ENCODE measurements around the gene NIPAL3.
A peak's percentile ranks its signal among the peaks of the same experiment; 100 is the strongest.

Gene NIPAL3

GRCh38 chr1:24426744-24427544, 11.3 kb downstream of the NIPAL3 start:
- no peaks in the 10 kb centered on the region for H3K4me1 Mint-ChIP-seq
- H3K36me3 Mint-ChIP-seq (ENCODE audit: low read depth), result peaks cover 10% of the 10 kb centered on the region

GRCh38 chr1:24427545-24427862, 11.9 kb downstream of the NIPAL3 start:
- Mint-ChIP-seq H3K27ac (no peak overlapping the region), H3K4me3 (no peak overlapping the region), H3K9me3 (no peaks in the 10 kb centered on the region), H3K27me3 (ENCODE audit: low read depth) (peaks cover 8% of the 10 kb centered on the region), H3K36me3 (ENCODE audit: low read depth) (peaks cover 8% of the 10 kb centered on the region), H3K4me1 (no peaks in the 10 kb centered on the region)
- TF ChIP-seq CTCF (IDR thresholded peaks at IDR 0.05; ENCODE audit: unreplicated experiment in 3 of 3), result no peak

More at GRCh38 chr1:24426744-24427544, 11.3 kb downstream of the NIPAL3 start:
- no peak overlapping the region for H3K4me3 Mint-ChIP-seq
- no peak for TF ChIP-seq CTCF (IDR thresholded peaks at IDR 0.05; ENCODE audit: unreplicated experiment in 3 of 3)
- H3K9me3 Mint-ChIP-seq, result no peaks in the 10 kb centered on the region
- no peak overlapping the region for H3K27ac Mint-ChIP-seq
- peaks cover 8% of the 10 kb centered on the region for H3K27me3 Mint-ChIP-seq (ENCODE audit: low read depth)

GRCh38 chr1:24435782-24436365, 20.3 kb downstream of the NIPAL3 start:
- H3K4me3 Mint-ChIP-seq, result no peak overlapping the region
- H3K36me3 Mint-ChIP-seq (ENCODE audit: low read depth), result peaks cover 5% of the 10 kb centered on the region
- no peak for TF ChIP-seq CTCF (IDR thresholded peaks at IDR 0.05; ENCODE audit: unreplicated experiment in 3 of 3)
- peaks cover 25% of the 10 kb centered on the region for H3K4me1 Mint-ChIP-seq
- H3K9me3 Mint-ChIP-seq, result no peaks in the 10 kb centered on the region
- no peaks in the 10 kb centered on the region for H3K27me3 Mint-ChIP-seq (ENCODE audit: low read depth)
- H3K27ac Mint-ChIP-seq, result no peak overlapping the region

GRCh38 chr1:24437631-24438396, 22.2 kb downstream of the NIPAL3 start:
- Mint-ChIP-seq H3K27ac (peak overlapping the region in 1 of 3 experiments; percentile 70), H3K4me1 (peaks cover 33% of the 10 kb centered on the region), H3K27me3 (ENCODE audit: low read depth) (no peaks in the 10 kb centered on the region), H3K9me3 (no peaks in the 10 kb centered on the region), H3K36me3 (ENCODE audit: low read depth) (peaks cover 5% of the 10 kb centered on the region), H3K4me3 (no peak overlapping the region)
- TF ChIP-seq CTCF (IDR thresholded peaks at IDR 0.05; ENCODE audit: unreplicated experiment in 3 of 3), result no peak

- Mint-ChIP-seq H3K9me3 (no peaks in the 10 kb centered on the region), H3K27me3 (ENCODE audit: low read depth) (no peaks in the 10 kb centered on the region), H3K36me3 (ENCODE audit: low read depth) (peaks cover 4% of the 10 kb centered on the region), H3K4me3 (peak overlapping the region in 2 of 3 experiments; percentile 2 to 27), H3K27ac (peak overlapping the region in 1 of 3 experiments; percentile 70), H3K4me1 (peaks cover 39% of the 10 kb centered on the region)
- TF ChIP-seq CTCF (IDR thresholded peaks at IDR 0.05; ENCODE audit: unreplicated experiment in 3 of 3), result no peak
Observed at GRCh38 chr1:24438423-24438901, 22.9 kb downstream of the NIPAL3 start.

Data from nephron (organoid).